GM12875 (cell line): ENCODE measurements around the gene DUS2.

Source experiments
- H3K4me3 ChIP-seq: one replicate; pipeline ENCODE4 v1.5.1; 2011; ENCODE audit warnings: low read depth, low read length, control low read depth
- CTCF ChIP-seq: IDR thresholded peaks from 2 replicates; pipeline ENCODE4 v1.5.1; 2011; ENCODE audit warnings: low read depth, mild to moderate bottlenecking, control low read depth, inconsistent platforms, low read length, moderate library complexity, borderline replicate concordance; ENCODE audit not compliant: insufficient read depth

Gene DUS2

GRCh38 chr16:68059804-68060203 lies 36.7 kb downstream of the DUS2 start:
- no peak for TF ChIP-seq CTCF
- H3K4me3 ChIP-seq = no peak overlapping the region

GRCh38 chr16:68061396-68061795 lies 38.3 kb downstream of the DUS2 start:
- no peak overlapping the region for H3K4me3 ChIP-seq
- no peak for TF ChIP-seq CTCF

- H3K4me3 ChIP-seq = no peak overlapping the region
- no peak for TF ChIP-seq CTCF
These were observed 39.9 kb downstream of the DUS2 start for GRCh38 chr16:68062910-68063393.

GRCh38 chr16:68064791-68065365 lies 41.8 kb downstream of the DUS2 start:
- peak; percentile 89 for TF ChIP-seq CTCF
- H3K4me3 ChIP-seq = no peak overlapping the region

- TF ChIP-seq CTCF = no peak
- no peak overlapping the region for H3K4me3 ChIP-seq
These were observed 42.7 kb downstream of the DUS2 start for GRCh38 chr16:68065716-68066305.

- no peak overlapping the region for H3K4me3 ChIP-seq
- TF ChIP-seq CTCF = no peak
These were observed 43.7 kb downstream of the DUS2 start for GRCh38 chr16:68066763-68067162.

- H3K4me3 ChIP-seq = no peak overlapping the region
- no peak for TF ChIP-seq CTCF
These were observed 45.8 kb downstream of the DUS2 start for GRCh38 chr16:68068926-68069325.
